H9 (cell line): ENCODE results near the gene RBMX2. TPM values are rescaled to one million over a fixed set of nuclear protein-coding genes. Genes with fewer than 3 reads are reported as not detected.
A peak's percentile ranks its signal among the peaks of the same experiment; 100 is the strongest.
"Not testable (repeated sequence)": the region's sequence is repeated elsewhere in the genome, so short reads cannot be mapped to it uniquely, and the experiment has no call there.

Experiments used
- DNase-seq: peaks from one replicate; pipeline ENCODE4 v3.0.0-alpha.2; 2017
- H2AFZ ChIP-seq: one replicate; pipeline ENCODE4 v1.6.1; 2013; ENCODE audit warnings: mild to moderate bottlenecking, low read length, control low read depth, moderate library complexity
- H2AK5ac ChIP-seq: 2 replicates; pipeline ENCODE4 v1.6.1; 2013; ENCODE audit warnings: low read length, control low read depth, mixed read lengths; ENCODE audit not compliant: insufficient read length
- H2BK120ac ChIP-seq: one replicate; pipeline ENCODE4 v1.6.1; 2013; ENCODE audit warnings: low read depth, mild to moderate bottlenecking, low read length, control low read depth, inconsistent platforms; ENCODE audit not compliant: poor library complexity, severe bottlenecking
- H2BK12ac ChIP-seq: 2 replicates; pipeline ENCODE4 v1.6.1; 2013; ENCODE audit warnings: low read length, control low read depth, mixed read lengths, low read depth; ENCODE audit not compliant: insufficient read length
- H2BK15ac ChIP-seq: 2 replicates; pipeline ENCODE4 v1.6.1; 2013; ENCODE audit warnings: low read depth, low read length, control low read depth
- H2BK20ac ChIP-seq: one replicate; pipeline ENCODE4 v1.6.1; 2013; ENCODE audit warnings: low read depth, mild to moderate bottlenecking, low read length, control low read depth, inconsistent platforms; ENCODE audit not compliant: poor library complexity, severe bottlenecking
- H2BK5ac ChIP-seq: 2 replicates; pipeline ENCODE4 v1.6.1; 2013; ENCODE audit warnings: low read length, control low read depth, mixed read lengths; ENCODE audit not compliant: insufficient read length
- H3K14ac ChIP-seq: 2 replicates; pipeline ENCODE4 v1.6.1; 2013; ENCODE audit warnings: low read length, control low read depth; ENCODE audit not compliant: insufficient read depth
- H3K18ac ChIP-seq: 2 replicates; pipeline ENCODE4 v1.6.1; 2013; ENCODE audit warnings: low read depth, mild to moderate bottlenecking, mixed read lengths, low read length, control low read depth; ENCODE audit not compliant: insufficient read length
- H3K23ac ChIP-seq: 2 replicates; pipeline ENCODE4 v1.6.1; 2013; ENCODE audit warnings: low read length, control low read depth, mixed read lengths, low read depth; ENCODE audit not compliant: insufficient read length
- H3K23me2 ChIP-seq: 2 replicates; pipeline ENCODE4 v1.6.1; 2013; ENCODE audit warnings: low read depth, mild to moderate bottlenecking, mixed read lengths, low read length, control low read depth; ENCODE audit not compliant: insufficient read length, poor library complexity, severe bottlenecking
- H3K27ac ChIP-seq: 2 replicates; pipeline ENCODE4 v1.5.1; 2013; ENCODE audit warnings: low read length, control low read depth, mixed read lengths, low read depth; ENCODE audit not compliant: insufficient read length
- H3K27me3 ChIP-seq: 2 replicates; pipeline ENCODE4 v1.6.1; 2013; ENCODE audit warnings: low read length, control low read depth, inconsistent platforms; ENCODE audit not compliant: insufficient read depth
- H3K4ac ChIP-seq: 2 replicates; pipeline ENCODE4 v1.6.1; 2013; ENCODE audit warnings: low read depth, mild to moderate bottlenecking, control low read depth, inconsistent platforms, low read length, moderate library complexity
- H3K4me1 ChIP-seq: 2 replicates; pipeline ENCODE4 v1.6.1; 2013; ENCODE audit warnings: low read length, control low read depth, inconsistent platforms; ENCODE audit not compliant: insufficient read depth
- H3K4me2 ChIP-seq: 2 replicates; pipeline ENCODE4 v1.6.1; 2013; ENCODE audit warnings: low read length, control low read depth, mixed read lengths; ENCODE audit not compliant: insufficient read length, insufficient read depth
- H3K56ac ChIP-seq: 2 replicates; pipeline ENCODE4 v1.6.1; 2013; ENCODE audit warnings: low read depth, mild to moderate bottlenecking, mixed read lengths, low read length, control low read depth; ENCODE audit not compliant: insufficient read length
- H3K79me1 ChIP-seq: 2 replicates; pipeline ENCODE4 v1.6.1; 2013; ENCODE audit warnings: low read depth, mild to moderate bottlenecking, moderate library complexity, low read length, control low read depth, inconsistent platforms; ENCODE audit not compliant: insufficient read depth, poor library complexity, severe bottlenecking
- H3K79me2 ChIP-seq: 2 replicates; pipeline ENCODE4 v1.6.1; 2013; ENCODE audit warnings: low read length, control low read depth, inconsistent platforms; ENCODE audit not compliant: insufficient read depth
- H3K9ac ChIP-seq: 2 replicates; pipeline ENCODE4 v1.6.1; 2013; ENCODE audit warnings: low read length, control low read depth, mixed read lengths; ENCODE audit not compliant: insufficient read length; ENCODE audit errors: extremely low read depth
- H3K9me3 ChIP-seq: one replicate; pipeline ENCODE4 v1.6.1; 2013; ENCODE audit warnings: low read depth, low read length, inconsistent platforms; ENCODE audit not compliant: control insufficient read depth
- H3T11ph ChIP-seq: one replicate; pipeline ENCODE4 v1.6.1; 2013; ENCODE audit warnings: mild to moderate bottlenecking, low read length, control low read depth, inconsistent platforms
- H4K20me1 ChIP-seq: one replicate; pipeline ENCODE4 v1.6.1; 2013; ENCODE audit not compliant: control insufficient read depth, insufficient read length, insufficient read depth
- H4K5ac ChIP-seq: 2 replicates; pipeline ENCODE4 v1.6.1; 2013; ENCODE audit warnings: low read depth, mild to moderate bottlenecking, mixed read lengths, low read length, control low read depth; ENCODE audit not compliant: insufficient read length
- H4K8ac ChIP-seq: replicated peaks from 2 replicates; pipeline ENCODE4 v1.6.1; 2013; ENCODE audit warnings: low read length, control low read depth, mixed read lengths, low read depth; ENCODE audit not compliant: insufficient read length
- H4K91ac ChIP-seq: 2 replicates; pipeline ENCODE4 v1.6.1; 2013; ENCODE audit warnings: low read depth, mild to moderate bottlenecking, moderate library complexity, mixed read lengths, low read length, control low read depth; ENCODE audit not compliant: insufficient read length
- H3K27ac Mint-ChIP-seq, 3 experiments: 2 replicates in 2 of 3; 3 replicates in 1 of 3; pipeline ENCODE4 v1.8.0; 2020 to 2021; ENCODE audit warnings: mixed read lengths in 3 of 3, mild to moderate bottlenecking in 1 of 3, moderate library complexity in 1 of 3
- H3K27me3 Mint-ChIP-seq: 2 replicates; pipeline ENCODE4 v1.8.0; 2021; ENCODE audit warnings: low read depth, mild to moderate bottlenecking, moderate library complexity, mixed read lengths
- H3K36me3 Mint-ChIP-seq, 3 experiments: 2 replicates in 2 of 3; 3 replicates in 1 of 3; pipeline ENCODE4 v1.8.0; 2020 to 2021; ENCODE audit warnings: low read depth in 3 of 3, mixed read lengths in 3 of 3; ENCODE audit not compliant: insufficient read depth in 1 of 3
- H3K4me1 Mint-ChIP-seq, 2 experiments: 2 replicates each; pipeline ENCODE4 v1.8.0; 2020; ENCODE audit warnings: mixed read lengths in 2 of 2
- H3K4me3 Mint-ChIP-seq, 2 experiments: 2 replicates in 1 of 2; 3 replicates in 1 of 2; pipeline ENCODE4 v1.8.0; 2020 to 2021; ENCODE audit warnings: mild to moderate bottlenecking in 2 of 2, mixed read lengths in 2 of 2, moderate library complexity in 1 of 2
- H3K9me3 Mint-ChIP-seq, 2 experiments: 2 replicates in 1 of 2; 3 replicates in 1 of 2; pipeline ENCODE4 v1.8.0; 2020; ENCODE audit warnings: mild to moderate bottlenecking in 2 of 2, mixed read lengths in 2 of 2, moderate library complexity in 1 of 2
- CTCF ChIP-seq: fragments of 200-600 bp; sonication (generic); conservative IDR thresholded peaks from 3 replicates; pipeline ENCODE4 v1.8.0; 2021; ENCODE audit warnings: antibody characterized with exemption, mild to moderate bottlenecking
- WGBS: extraction: QIAGEN DNeasy Blood & Tissue Kit; methylation state at CpG from one replicate; pipeline ENCODE4 v1.1.7; 2013; ENCODE audit warnings: missing lambda C conversion rate, low lambda C conversion rate, mixed read lengths; ENCODE audit not compliant: insufficient read length; ENCODE audit errors: extremely low coverage; 5-methylcytosine and 5-hydroxymethylcytosine counted together
- long read RNA-seq: library from polyadenylated mRNA; unstranded; transcript quantifications from one replicate; pipeline ENCODE4 v2.0.0, GENCODE V29; 2020
- total RNA-seq: library from RNA; stranded (reverse); gene quantifications from 2 replicates; pipeline ENCODE4 v1.2.1, GENCODE V29; 2021

RBMX2 gene
- total RNA-seq: 19.5 and 22.1 TPM in 2 replicates
- long read RNA-seq, partial matches to known transcripts: 5 of 6 reads
- long read RNA-seq, other reads (novel, unspliced or antisense): 0 of 6 reads

GRCh38 chrX:130401415-130402207, at the start of gene RBMX2:
TSS of gene RBMX2 (plus strand) at chrX:130401987. CDS start at chrX:130402033, 46 bp downstream.
- Histone ChIP-seq H3K18ac (peak within 1 kb of the TSS; percentile 37), H3K23ac (no peak within 1 kb of the TSS), H2BK20ac (no peak within 1 kb of the TSS), H4K91ac (no peak within 1 kb of the TSS), H2BK5ac (no peak within 1 kb of the TSS), H2BK120ac (no peak within 1 kb of the TSS), H2AK5ac (no peak within 1 kb of the TSS), H3K23me2 (peaks cover 4% of the 10 kb centered on the region), H3K4ac (no peak within 1 kb of the TSS), H4K5ac (no peak within 1 kb of the TSS), H3K27ac (no peak within 1 kb of the TSS), H3K9me3 (peaks cover 17% of the 10 kb centered on the region), H3K9ac (peak within 1 kb of the TSS; percentile 89), H3T11ph (no peak within 1 kb of the TSS), H3K4me1 (no peaks in the 10 kb centered on the region), H4K8ac (no peak within 1 kb of the TSS), H3K4me2 (peak within 1 kb of the TSS; percentile 87), H2AFZ (peak within 1 kb of the TSS; percentile 75), H2BK15ac (no peak within 1 kb of the TSS), H3K79me2 (no peaks in the 10 kb centered on the region), H2BK12ac (peak within 1 kb of the TSS; percentile 89), H4K20me1 (no peaks in the 10 kb centered on the region), H3K14ac (peak within 1 kb of the TSS; percentile 67; the same call in 1 of the 2 replicates), H3K56ac (no peak within 1 kb of the TSS), H3K27me3 (no peaks in the 10 kb centered on the region), H3K79me1 (no peaks in the 10 kb centered on the region)
- no peak for TF ChIP-seq CTCF
- peak; percentile 75 for DNase-seq
- Mint-ChIP-seq H3K4me1 (no peaks in the 10 kb centered on the region), H3K27ac (peak within 1 kb of the TSS; percentile 88 to 95 (median 95)), H3K36me3 (peaks cover 2 to 27% (median 15%) of the 10 kb centered on the region in 3 experiments; a peak in 6 of 7 replicates), H3K9me3 (peaks cover 0 to 43% of the 10 kb centered on the region in 2 experiments; a peak in 2 of 5 replicates), H3K4me3 (peak within 1 kb of the TSS; percentile 76 to 86), H3K27me3 (peaks cover 26% of the 10 kb centered on the region)
- WGBS: no CpG with 5 or more reads among the region's 47 CpGs

- DNase-seq, H3K79me2 ChIP-seq, H2BK20ac ChIP-seq: not testable (repeated sequence)
Measured at GRCh38 chrX:130352050-130352449, 49.7 kb upstream of the RBMX2 start.

More at GRCh38 chrX:130352050-130352449, 49.7 kb upstream of the RBMX2 start:
- peaks cover 0 to 39% of the 10 kb centered on the region in 2 experiments; a peak in 3 of 5 replicates for H3K9me3 Mint-ChIP-seq
- not testable (repeated sequence) for H2AFZ ChIP-seq, H4K91ac ChIP-seq, H3K27me3 ChIP-seq, H3K27ac ChIP-seq, H3K4me2 ChIP-seq, H3K79me1 ChIP-seq, H4K20me1 ChIP-seq, H3K18ac ChIP-seq, H3K4me3 Mint-ChIP-seq, H3K14ac ChIP-seq, H3K9ac ChIP-seq, H3K27ac Mint-ChIP-seq, H3K4ac ChIP-seq, H3K56ac ChIP-seq, H3K4me1 Mint-ChIP-seq, H2BK5ac ChIP-seq, H3K23me2 ChIP-seq, H2BK12ac ChIP-seq, H3K4me1 ChIP-seq, H2BK120ac ChIP-seq, H3K23ac ChIP-seq, H2AK5ac ChIP-seq, H3K27me3 Mint-ChIP-seq, H2BK15ac ChIP-seq, H4K8ac ChIP-seq, H3K9me3 ChIP-seq, H3T11ph ChIP-seq, H4K5ac ChIP-seq
- WGBS: no CpG with 5 or more reads among the region's 1 CpG
- H3K36me3 Mint-ChIP-seq: peaks cover 3 to 34% (median 8%) of the 10 kb centered on the region in 3 experiments; a peak in 5 of 7 replicates
